ENCODE results near the gene GMCL1. TPM values are rescaled to one million over a fixed set of nuclear protein-coding genes. Genes with fewer than 3 reads are reported as not detected.

The GMCL1 gene, protein sequence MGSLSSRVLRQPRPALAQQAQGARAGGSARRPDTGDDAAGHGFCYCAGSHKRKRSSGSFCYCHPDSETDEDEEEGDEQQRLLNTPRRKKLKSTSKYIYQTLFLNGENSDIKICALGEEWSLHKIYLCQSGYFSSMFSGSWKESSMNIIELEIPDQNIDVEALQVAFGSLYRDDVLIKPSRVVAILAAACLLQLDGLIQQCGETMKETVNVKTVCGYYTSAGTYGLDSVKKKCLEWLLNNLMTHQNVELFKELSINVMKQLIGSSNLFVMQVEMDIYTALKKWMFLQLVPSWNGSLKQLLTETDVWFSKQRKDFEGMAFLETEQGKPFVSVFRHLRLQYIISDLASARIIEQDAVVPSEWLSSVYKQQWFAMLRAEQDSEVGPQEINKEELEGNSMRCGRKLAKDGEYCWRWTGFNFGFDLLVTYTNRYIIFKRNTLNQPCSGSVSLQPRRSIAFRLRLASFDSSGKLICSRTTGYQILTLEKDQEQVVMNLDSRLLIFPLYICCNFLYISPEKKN
- total RNA-seq (10 to 100 TPM in 2 of 5 donors, 1 to 10 TPM in 3; 1.2 to 23.1 (median 4.9) TPM), polyA plus RNA-seq (1 to 10 TPM; 4.7 to 7.9 (median 7.0) TPM)
- long read RNA-seq, donor 1, full-length matches to known transcripts, result 2 of 2 reads
- long read RNA-seq, donor 1, partial matches to known transcripts, result 0 of 2 reads
- long read RNA-seq, donor 1, other reads (novel, unspliced or antisense), result 0 of 2 reads
- long read RNA-seq, donor 2, full-length matches to known transcripts, result 3 of 3 reads
- long read RNA-seq, donor 2, partial matches to known transcripts, result 0 of 3 reads
- long read RNA-seq, donor 2, other reads (novel, unspliced or antisense), result 0 of 3 reads
- long read RNA-seq, donor 3, full-length matches to known transcripts, result 1 of 1 reads
- long read RNA-seq, donor 3, partial matches to known transcripts, result 0 of 1 reads
- long read RNA-seq, donor 3, other reads (novel, unspliced or antisense), result 0 of 1 reads
- long read RNA-seq, donor 4, result 0 reads
- long read RNA-seq, donor 5, full-length matches to known transcripts, result 8 of 8 reads
- long read RNA-seq, donor 5, partial matches to known transcripts, result 0 of 8 reads
- long read RNA-seq, donor 5, other reads (novel, unspliced or antisense), result 0 of 8 reads
- long read RNA-seq, donor 6, result 0 reads
- long read RNA-seq, donor 7, full-length matches to known transcripts, result 6 of 6 reads
- long read RNA-seq, donor 7, partial matches to known transcripts, result 0 of 6 reads
- long read RNA-seq, donor 7, other reads (novel, unspliced or antisense), result 0 of 6 reads
- long read RNA-seq, donor 8, full-length matches to known transcripts, result 8 of 8 reads
- long read RNA-seq, donor 8, partial matches to known transcripts, result 0 of 8 reads
- long read RNA-seq, donor 8, other reads (novel, unspliced or antisense), result 0 of 8 reads
- long read RNA-seq, donor 9, full-length matches to known transcripts, result 4 of 4 reads
- long read RNA-seq, donor 9, partial matches to known transcripts, result 0 of 4 reads
- long read RNA-seq, donor 9, other reads (novel, unspliced or antisense), result 0 of 4 reads
- long read RNA-seq, donor 10, full-length matches to known transcripts, result 1 of 1 reads
- long read RNA-seq, donor 10, partial matches to known transcripts, result 0 of 1 reads
- long read RNA-seq, donor 10, other reads (novel, unspliced or antisense), result 0 of 1 reads

DNA sequence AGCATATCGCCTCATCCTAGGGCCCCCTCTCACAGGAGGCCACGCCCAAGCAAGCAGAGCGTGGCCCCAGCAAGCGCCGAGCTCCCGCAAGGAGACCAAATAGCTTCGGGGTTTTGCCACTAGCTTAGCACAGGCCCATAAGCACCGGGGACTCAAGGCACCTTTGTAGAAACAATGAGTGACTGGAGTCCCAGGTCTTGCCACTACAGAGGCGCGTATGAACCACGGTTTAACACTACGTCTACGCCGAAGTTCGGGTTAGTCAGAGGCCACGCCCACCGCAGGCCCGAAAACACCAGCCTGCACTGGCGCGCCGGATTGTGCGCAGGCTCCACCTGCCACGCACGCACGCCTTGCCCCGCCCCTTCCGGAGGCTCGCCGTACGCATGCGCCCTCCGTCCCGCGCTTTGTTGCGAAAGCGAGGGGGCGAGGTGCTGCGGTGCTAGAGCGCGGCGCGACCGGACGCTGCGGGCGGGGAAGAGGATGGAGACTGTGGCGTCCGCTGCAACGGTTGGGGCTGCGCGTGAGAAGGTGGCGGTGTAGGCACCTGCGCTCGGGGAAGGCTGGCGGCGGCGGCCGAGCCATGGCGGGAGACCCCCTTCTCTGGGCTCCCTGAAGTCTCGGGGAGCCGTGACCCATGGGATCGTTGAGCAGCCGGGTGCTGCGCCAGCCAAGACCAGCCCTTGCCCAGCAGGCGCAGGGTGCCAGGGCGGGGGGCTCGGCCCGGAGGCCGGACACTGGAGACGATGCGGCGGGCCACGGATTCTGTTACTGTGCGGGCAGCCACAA is at the start of gene GMCL1:
Gene GMCL1, plus strand, starts transcription at position 405 of the 789 bp plus-strand sequence. Its CDS starts 233 bp downstream, at position 638.
- intact Hi-C loops (cut with DNase I; ENCODE audit: low total_unique reads), result no loop called here
- TF ChIP-seq POLR2A (IDR thresholded peaks at IDR 0.05), result peak in 2 of 4 donors; percentile 39 to 42
- TF ChIP-seq POLR2AphosphoS5 (IDR thresholded peaks at IDR 0.05), result peak; percentile 93 to 100 (median 99)
- TF ChIP-seq, protein P1, sequence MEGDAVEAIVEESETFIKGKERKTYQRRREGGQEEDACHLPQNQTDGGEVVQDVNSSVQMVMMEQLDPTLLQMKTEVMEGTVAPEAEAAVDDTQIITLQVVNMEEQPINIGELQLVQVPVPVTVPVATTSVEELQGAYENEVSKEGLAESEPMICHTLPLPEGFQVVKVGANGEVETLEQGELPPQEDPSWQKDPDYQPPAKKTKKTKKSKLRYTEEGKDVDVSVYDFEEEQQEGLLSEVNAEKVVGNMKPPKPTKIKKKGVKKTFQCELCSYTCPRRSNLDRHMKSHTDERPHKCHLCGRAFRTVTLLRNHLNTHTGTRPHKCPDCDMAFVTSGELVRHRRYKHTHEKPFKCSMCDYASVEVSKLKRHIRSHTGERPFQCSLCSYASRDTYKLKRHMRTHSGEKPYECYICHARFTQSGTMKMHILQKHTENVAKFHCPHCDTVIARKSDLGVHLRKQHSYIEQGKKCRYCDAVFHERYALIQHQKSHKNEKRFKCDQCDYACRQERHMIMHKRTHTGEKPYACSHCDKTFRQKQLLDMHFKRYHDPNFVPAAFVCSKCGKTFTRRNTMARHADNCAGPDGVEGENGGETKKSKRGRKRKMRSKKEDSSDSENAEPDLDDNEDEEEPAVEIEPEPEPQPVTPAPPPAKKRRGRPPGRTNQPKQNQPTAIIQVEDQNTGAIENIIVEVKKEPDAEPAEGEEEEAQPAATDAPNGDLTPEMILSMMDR (IDR thresholded peaks at IDR 0.05), result peak in 1 of 7 experiments; percentile 37
- TF ChIP-seq EP300 (IDR thresholded peaks at IDR 0.05), result no peak

DNA sequence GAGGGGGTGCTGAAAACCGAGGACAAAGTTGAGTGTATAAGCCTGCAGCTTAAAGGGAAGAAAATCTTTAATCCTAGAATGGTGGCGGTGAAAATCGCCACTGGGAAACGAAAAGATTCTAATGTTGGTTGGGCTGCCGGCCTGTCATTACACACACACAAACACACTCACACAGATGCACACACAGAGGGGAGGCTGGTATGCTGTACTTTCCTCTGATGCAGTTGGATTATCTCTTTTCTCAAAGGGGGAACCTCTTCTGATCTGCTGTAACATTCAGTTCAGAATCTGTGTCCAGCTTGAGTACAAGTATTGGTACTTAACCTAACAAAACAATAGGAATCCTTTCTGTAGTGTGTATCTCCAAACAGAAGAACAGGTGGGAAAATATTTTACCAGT is 48.5 kb upstream of the GMCL1 start:
- H3K4me1 ChIP-seq, result peaks cover 34 to 74% (median 52%) of the 10 kb centered on the region in 4 donors
- intact Hi-C loops (cut with DNase I; ENCODE audit: low total_unique reads), result no loop called here
- peaks cover 0 to 14% (median 7%) of the 10 kb centered on the region in 4 donors for H3K36me3 ChIP-seq
- no peak for DNase-seq
- 29 to 40% (median 36%) methylated on average over 5 of the region's 5 CpGs for WGBS, 5 donors
- no peak overlapping the region for H3K4me3 ChIP-seq
- TF ChIP-seq POLR2AphosphoS5 (IDR thresholded peaks at IDR 0.05) (no peak), EP300 (IDR thresholded peaks at IDR 0.05) (no peak)
- peak overlapping the region; percentile 47 to 85 (median 81) for H3K27ac ChIP-seq
- H3K9me3 ChIP-seq, result no peaks in the 10 kb centered on the region
- H3K27me3 ChIP-seq, result no peaks in the 10 kb centered on the region

More for the DNA sequence above, at the start of gene GMCL1:
- no peaks in the 10 kb centered on the region for H3K9me3 ChIP-seq
- peaks cover 0 to 9% (median 2%) of the 10 kb centered on the region in 4 donors for H3K36me3 ChIP-seq
- H3K27me3 ChIP-seq, result no peaks in the 10 kb centered on the region
- H3K4me3 ChIP-seq, result peak within 1 kb of the TSS; percentile 95 to 99 (median 98)
- 0 to 1% (median 0%) methylated on average over 47 to 74 of the region's 74 CpGs for WGBS, 5 donors
- H3K27ac ChIP-seq, result peak within 1 kb of the TSS; percentile 92 to 98 (median 93)
- peaks cover 20 to 35% (median 27%) of the 10 kb centered on the region in 4 donors for H3K4me1 ChIP-seq
- DNase-seq, result peak; percentile 99

DNA sequence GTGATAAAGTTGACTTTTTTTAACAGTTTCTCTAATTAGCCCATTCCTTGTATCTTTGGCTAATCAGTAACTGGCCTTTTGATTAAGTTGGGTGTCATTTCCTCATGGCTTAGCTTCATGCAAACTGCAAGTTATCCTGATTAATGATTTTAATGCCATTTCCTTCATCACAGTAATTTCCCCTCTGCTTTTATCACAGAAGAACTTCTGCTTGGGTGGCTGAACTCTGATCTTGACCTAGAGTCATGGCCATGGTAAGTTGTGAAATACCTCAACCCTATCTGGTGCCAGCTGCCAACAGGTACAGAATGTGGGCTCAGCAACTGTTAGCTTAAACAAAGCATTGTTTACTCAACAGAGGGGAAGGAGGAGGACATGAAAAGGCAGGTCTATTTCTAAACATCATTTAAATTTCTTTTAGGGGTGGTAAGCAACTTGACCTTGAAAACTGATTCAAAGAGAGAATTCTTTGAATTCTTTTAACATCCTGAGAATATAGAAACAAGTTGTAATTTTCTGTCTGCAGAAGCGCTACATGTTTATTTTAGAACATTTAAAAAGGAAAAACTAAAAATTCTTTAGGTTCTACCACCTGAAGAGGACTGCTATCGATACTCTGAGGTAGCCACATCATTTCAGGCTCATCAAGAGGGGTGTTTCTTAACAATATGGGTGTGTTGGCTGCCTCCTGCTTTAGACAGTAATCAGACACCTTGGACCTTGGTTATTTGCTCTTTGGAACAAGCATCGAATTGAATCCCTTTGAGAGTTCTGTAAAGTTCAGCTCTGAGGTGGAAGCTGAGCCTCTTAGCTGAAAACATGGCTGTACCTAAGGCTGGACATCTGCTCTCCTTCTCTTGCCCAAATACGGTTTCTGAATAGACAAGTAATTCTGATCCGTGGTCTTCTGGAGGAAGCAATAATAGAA is 47.9 kb upstream of the GMCL1 start:
- peak; percentile 80 to 86 for DNase-seq
- TF ChIP-seq, protein P1 (IDR thresholded peaks at IDR 0.05), result no peak
- peak; percentile 46 to 91 (median 69) for TF ChIP-seq POLR2AphosphoS5 (IDR thresholded peaks at IDR 0.05)
- no peak overlapping the region for H3K4me3 ChIP-seq
- intact Hi-C loops (cut with DNase I; ENCODE audit: low total_unique reads), result no loop called here
- peak overlapping the region; percentile 72 to 85 (median 81) for H3K27ac ChIP-seq
- H3K4me1 ChIP-seq, result peaks cover 34 to 68% (median 45%) of the 10 kb centered on the region in 4 donors
- no peaks in the 10 kb centered on the region for H3K9me3 ChIP-seq
- no peaks in the 10 kb centered on the region for H3K27me3 ChIP-seq
- peaks cover 0 to 21% (median 9%) of the 10 kb centered on the region in 4 donors for H3K36me3 ChIP-seq
- WGBS, 5 donors, result 24 to 39% (median 31%) methylated on average over 5 of the region's 5 CpGs

All from stomach (tissue), 19 donors.